HG03025 (cell line): ENCODE measurements around the gene CDT1.

Experiments
- ATAC-seq: cut with Tn5 transposase; IDR thresholded peaks from one replicate; pipeline ENCODE4 v1.9.1; 2021; ENCODE audit warnings: mild to moderate bottlenecking, moderate library complexity; ENCODE audit not compliant: unreplicated experiment, low FRiP score

Gene CDT1

DNA sequence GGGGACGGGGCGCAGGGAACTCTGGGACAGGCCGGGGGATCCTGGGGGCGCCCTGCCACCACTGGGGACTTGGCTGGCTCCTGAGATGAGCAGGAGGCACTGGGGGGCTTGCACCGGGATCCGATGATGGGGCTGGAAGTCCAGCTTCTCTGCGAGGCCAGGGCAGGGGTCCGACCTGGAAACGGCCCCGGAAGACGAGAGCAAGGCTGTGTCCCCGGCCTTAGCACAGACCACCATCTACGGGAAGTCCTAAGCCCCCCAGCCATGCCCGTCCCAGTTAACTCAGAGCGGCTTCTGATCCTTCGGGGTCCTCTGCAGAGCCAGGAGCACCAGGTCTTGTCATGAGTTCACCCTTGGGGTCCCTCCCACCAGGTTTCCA, 573 bp downstream of the CDT1 start:
- ATAC-seq = no peak

DNA sequence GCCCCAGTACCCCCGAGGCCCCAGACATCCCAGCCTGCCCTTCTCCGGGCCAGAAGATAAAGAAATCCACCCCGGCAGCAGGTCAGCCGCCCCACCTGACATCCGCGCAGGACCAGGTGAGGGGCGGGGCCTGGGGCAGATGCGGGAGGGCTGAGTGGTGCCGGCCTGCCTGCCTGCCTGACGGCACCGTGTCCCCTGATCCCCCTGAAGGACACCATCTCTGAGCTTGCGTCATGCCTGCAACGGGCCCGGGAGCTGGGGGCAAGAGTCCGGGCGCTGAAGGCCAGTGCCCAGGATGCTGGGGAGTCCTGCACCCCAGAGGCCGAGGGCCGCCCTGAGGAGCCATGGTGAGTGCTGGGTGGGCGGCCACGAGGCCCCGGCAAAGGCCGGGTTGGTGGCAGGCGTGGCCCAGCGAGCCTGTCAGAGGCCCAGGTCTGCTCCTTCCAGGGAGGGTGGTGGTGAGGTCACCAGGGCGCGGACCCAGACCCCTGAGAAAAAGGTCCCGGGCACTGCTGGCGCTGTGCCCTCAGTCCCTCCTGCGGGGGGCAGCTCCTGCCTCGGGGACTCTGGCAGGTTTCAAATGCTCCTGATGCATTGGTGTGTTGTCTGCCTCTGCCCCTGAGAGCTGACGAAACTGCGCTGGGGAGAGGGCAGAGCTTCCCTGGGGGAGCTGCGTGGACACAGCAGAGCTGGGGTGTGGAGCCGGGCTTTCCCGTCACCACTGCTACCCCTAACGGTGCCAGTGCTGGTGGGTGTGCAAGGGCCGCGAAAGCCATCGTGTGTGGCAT, 1.2 kb downstream of the CDT1 start:
- no peak for ATAC-seq

- no peak for ATAC-seq
Observed at GRCh38 chr16:88805340-88805715, 1.7 kb downstream of the CDT1 start.

DNA sequence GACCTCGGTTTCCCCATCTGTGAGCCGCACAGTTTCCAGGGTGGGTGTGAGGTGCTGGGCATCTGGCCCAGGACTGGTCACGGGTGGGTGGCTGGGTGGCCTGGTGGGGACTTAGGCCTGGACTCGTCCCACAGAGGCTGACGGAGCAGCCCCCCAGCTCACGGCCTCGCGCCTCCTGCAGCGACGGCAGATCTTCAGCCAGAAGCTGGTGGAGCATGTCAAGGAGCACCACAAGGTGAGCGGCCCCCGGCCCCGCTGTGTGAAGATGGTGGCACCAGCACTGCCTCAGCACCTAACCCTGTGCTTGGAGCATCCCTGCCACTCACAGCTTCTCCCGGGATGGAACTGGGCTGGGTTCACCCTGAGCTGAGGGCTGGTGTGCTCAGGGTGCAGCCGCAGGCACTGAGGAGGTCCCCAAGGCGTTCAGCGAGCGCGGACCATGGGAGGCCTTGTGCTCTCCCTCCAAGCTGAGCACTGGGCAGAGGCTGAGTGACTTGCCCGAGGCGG, 2.4 kb downstream of the CDT1 start:
- ATAC-seq = no peak

GRCh38 chr16:88806491-88807111, 3.0 kb downstream of the CDT1 start:
- no peak for ATAC-seq

DNA sequence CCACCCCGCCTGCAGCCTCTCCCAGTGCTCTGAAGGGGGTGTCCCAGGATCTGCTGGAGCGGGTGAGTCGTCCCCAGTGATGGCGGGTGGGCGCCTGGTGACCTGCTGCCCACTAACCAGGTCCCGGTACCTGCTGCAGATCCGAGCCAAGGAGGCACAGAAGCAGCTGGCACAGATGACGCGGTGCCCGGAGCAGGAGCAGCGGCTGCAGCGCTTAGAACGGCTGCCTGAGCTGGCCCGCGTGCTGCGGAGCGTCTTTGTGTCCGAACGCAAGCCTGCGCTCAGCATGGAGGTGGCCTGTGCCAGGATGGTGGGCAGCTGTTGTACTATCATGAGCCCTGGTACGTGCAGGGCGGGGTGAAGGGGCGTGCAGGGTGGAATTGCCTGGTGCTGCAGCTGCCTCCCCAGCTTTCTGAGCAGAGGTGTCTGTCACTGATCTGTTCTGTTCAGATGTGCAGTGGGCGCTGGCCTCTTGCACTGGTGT, 3.6 kb downstream of the CDT1 start:
- no peak for ATAC-seq

- no peak for ATAC-seq
Observed at GRCh38 chr16:88807626-88808453, 4.3 kb downstream of the CDT1 start.

- no peak for ATAC-seq
Observed at GRCh38 chr16:88809068-88809675, 5.6 kb downstream of the CDT1 start.

DNA sequence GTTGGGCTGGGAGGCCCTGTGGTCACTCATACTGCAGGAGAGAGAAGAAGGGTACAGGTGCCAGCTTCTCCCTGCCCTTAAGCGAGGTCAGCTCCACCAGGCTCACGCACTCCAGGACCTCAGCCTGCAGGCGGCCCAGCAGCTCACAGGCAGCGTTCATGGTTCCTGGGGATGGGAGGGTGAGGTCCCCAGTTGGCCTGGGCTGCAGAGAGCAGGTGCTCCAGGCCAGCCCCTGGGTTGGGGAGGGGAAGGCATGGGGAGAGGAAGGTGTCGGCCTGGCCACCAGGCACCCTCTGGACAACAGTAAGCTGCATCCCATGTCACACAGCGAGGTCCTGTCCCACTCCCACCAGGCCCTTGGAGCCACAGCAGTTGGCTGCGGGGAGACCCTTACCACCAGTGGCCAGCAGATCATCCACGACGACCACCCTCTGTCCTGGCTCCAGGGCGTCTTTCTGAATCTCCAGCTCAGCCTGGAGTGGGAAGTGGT, 6.1 kb downstream of the CDT1 start:
- ATAC-seq = no peak

GRCh38 chr16:88810166-88810911, 6.8 kb downstream of the CDT1 start:
- ATAC-seq = no peak

GRCh38 chr16:88810912-88811768, 7.6 kb downstream of the CDT1 start:
- peak; percentile 35 for ATAC-seq

DNA sequence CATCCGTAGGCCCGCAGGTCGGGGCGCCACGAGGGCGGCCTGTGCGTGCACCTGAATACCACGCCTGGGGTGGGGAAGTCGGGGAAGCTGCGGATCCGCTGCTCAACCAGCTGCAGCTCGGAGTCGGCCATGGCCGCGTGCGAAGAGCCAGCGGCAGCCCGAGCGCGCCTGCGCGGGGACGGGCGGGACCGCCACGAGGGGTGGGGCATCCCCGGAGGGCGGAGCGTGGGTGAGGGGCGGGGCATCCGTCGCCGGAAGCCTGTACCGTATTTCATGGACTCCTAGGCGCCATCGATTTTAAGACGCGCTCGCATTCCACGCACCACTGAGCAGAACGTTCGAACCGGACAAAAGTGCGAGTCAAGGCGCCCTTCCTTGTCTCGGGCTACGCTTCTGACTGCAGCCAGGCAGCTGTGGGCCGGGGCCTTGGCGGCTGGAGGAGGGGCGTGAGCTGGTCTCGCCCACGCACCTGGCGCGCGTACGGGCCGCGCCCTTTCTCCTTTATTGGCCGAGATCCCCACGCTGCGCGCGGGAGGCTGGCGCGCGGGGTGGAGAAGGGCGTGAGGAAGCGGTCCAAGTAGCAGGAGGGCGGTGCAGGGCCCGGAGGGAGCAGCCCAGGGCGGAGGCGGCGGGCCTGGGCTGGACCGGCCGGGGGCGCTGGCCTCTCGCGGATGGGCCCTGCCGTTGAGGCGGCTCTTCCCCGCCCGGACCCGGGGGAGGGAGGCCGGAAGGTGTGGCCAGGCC, 8.4 kb downstream of the CDT1 start, which contains the start of gene APRT:
Gene APRT, minus strand, starts transcription at position 160 of the 744 bp plus-strand sequence. Its CDS starts 29 bp downstream, at position 131.
- ATAC-seq = peak; percentile 54

- ATAC-seq = no peak
Observed at GRCh38 chr16:88812513-88813268, 9.1 kb downstream of the CDT1 start.

DNA sequence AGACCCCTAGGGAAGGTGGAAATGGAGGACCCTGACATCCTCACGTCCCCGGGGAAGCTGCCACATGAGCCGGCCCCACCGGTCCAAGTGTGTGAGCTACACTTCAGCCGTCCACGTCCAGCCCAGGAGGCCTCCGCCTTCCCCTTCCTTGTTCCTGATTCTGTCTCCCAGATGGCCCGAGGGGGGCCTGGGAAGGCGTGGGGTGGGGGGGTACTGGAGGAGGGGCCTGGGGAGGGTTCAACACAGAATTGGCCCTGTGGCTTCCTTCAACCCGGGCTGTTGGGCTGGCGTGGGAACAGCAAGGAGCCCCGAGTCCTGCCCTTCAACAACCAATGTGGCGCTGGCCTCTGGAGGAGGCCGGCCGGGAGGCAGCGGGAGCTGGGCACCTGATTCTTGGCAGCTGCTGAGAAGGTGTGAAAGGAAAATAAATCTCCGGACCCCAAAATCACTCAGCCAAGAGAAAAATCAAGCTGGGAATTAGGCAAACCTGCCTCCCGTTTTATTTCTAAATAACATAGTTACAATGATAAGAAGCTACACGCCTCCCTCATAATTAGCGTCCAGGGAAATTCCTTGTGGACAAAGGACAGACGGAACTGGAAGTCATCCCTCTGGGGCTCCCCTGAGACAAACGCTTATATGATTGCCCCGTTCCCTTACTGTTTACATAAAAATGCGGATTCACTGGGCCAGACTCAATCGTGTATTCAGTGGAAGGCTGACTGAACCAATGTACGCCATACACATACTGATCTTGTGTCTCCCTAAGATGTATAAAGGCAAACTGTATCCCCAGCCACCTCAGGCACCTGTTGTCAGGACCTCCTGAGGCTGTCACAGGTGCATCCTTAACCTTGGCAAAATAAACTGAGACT, 9.9 kb downstream of the CDT1 start:
- no peak for ATAC-seq

GRCh38 chr16:88814144-88814502, 10.5 kb downstream of the CDT1 start:
- no peak for ATAC-seq

DNA sequence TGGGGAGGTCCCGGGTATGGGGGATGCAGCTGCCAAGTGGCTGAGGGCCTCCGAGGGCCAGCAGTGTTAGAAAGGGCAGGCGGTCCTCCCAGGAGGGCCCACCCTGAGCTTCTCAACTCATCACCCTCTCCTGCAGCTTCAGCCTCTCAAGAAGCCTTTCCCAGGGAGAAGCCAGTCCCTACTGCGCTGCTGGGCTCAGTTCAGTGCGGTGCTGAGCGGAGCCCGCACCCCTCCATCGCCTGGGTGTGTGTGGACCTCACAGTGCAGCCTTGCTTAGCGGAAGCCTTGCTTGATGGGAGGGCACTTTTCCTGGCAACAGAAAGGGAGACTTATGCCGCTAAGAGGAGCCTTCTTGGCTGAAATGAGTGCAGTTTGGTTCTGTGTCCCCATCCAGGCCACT, 11.6 kb downstream of the CDT1 start:
- ATAC-seq = no peak
